Neuronal stem cell (in vitro differentiated cells): ENCODE data around the gene FOXP1.

Experiments used
- DNase-seq: peaks from one replicate; pipeline ENCODE4 v3.0.0-alpha.2; 2013; ENCODE audit warnings: low spot score
- H2AFZ ChIP-seq: one replicate; pipeline ENCODE4 v1.6.1; 2013; ENCODE audit warnings: mild to moderate bottlenecking, low read length, inconsistent platforms
- H2AK5ac ChIP-seq: 2 replicates; pipeline ENCODE4 v1.6.1; 2013; ENCODE audit warnings: low read depth, mild to moderate bottlenecking, inconsistent platforms, low read length, moderate library complexity, mixed read lengths
- H2BK120ac ChIP-seq: 2 replicates; pipeline ENCODE4 v1.6.1; 2013; ENCODE audit warnings: low read depth, mild to moderate bottlenecking, inconsistent platforms, low read length, moderate library complexity, mixed read lengths
- H2BK12ac ChIP-seq: one replicate; pipeline ENCODE4 v1.6.1; 2013; ENCODE audit warnings: low read length, inconsistent platforms
- H2BK15ac ChIP-seq: 2 replicates; pipeline ENCODE4 v1.6.1; 2013; ENCODE audit warnings: mild to moderate bottlenecking, low read length, inconsistent platforms, mixed read lengths
- H2BK5ac ChIP-seq: one replicate; pipeline ENCODE4 v1.6.1; 2013; ENCODE audit warnings: inconsistent platforms, mild to moderate bottlenecking, low read length, moderate library complexity
- H3K14ac ChIP-seq: one replicate; pipeline ENCODE4 v1.6.1; 2013; ENCODE audit warnings: low read length, inconsistent platforms
- H3K18ac ChIP-seq: 2 replicates; pipeline ENCODE4 v1.6.1; 2013; ENCODE audit warnings: low read length, inconsistent platforms
- H3K23ac ChIP-seq: 2 replicates; pipeline ENCODE4 v1.6.1; 2013; ENCODE audit warnings: low read depth, mild to moderate bottlenecking, mixed read lengths, low read length, inconsistent platforms; ENCODE audit not compliant: poor library complexity
- H3K27ac ChIP-seq: replicated peaks from 3 replicates; pipeline ENCODE4 v1.5.1; 2013; ENCODE audit warnings: low read length, inconsistent platforms
- H3K27me3 ChIP-seq, 3 experiments: 2 replicates each; pipeline ENCODE4 v1.6.1; 2013; ENCODE audit warnings: low read length in 3 of 3, mild to moderate bottlenecking in 2 of 3, inconsistent platforms in 1 of 3, low read depth in 1 of 3, mixed read lengths in 1 of 3, moderate library complexity in 1 of 3; ENCODE audit not compliant: control insufficient read depth in 3 of 3, insufficient read depth in 3 of 3
- H3K36me3 ChIP-seq, 2 donors: replicated peaks in 1 of 2; 2 replicates each; pipeline ENCODE4 v1.6.1; 2013; ENCODE audit warnings: low read length in 2 of 2; ENCODE audit not compliant: control insufficient read depth in 2 of 2, insufficient read depth in 2 of 2
- H3K4ac ChIP-seq: 2 replicates; pipeline ENCODE4 v1.6.1; 2013; ENCODE audit warnings: inconsistent platforms, mild to moderate bottlenecking, low read length, moderate library complexity
- H3K4me1 ChIP-seq, 2 donors: 1 replicate in 1 of 2; 2 replicates in 1 of 2; pipeline ENCODE4 v1.6.1; 2013; ENCODE audit warnings: low read length in 2 of 2, low read depth in 1 of 2; ENCODE audit not compliant: control insufficient read depth in 2 of 2, insufficient read depth in 1 of 2
- H3K4me2 ChIP-seq: one replicate; pipeline ENCODE4 v1.6.1; 2013; ENCODE audit warnings: mild to moderate bottlenecking, low read length, inconsistent platforms; ENCODE audit not compliant: insufficient read depth, poor library complexity, severe bottlenecking
- H3K4me3 ChIP-seq, 2 donors: 2 replicates each; pipeline ENCODE4 v1.5.1; 2013; ENCODE audit warnings: low read length in 2 of 2, mild to moderate bottlenecking in 2 of 2, inconsistent platforms in 1 of 2, moderate library complexity in 1 of 2
- H3K79me1 ChIP-seq: one replicate; pipeline ENCODE4 v1.6.1; 2013; ENCODE audit warnings: low read depth, mild to moderate bottlenecking, inconsistent platforms, low read length, moderate library complexity
- H3K9ac ChIP-seq: one replicate; pipeline ENCODE4 v1.6.1; 2013; ENCODE audit warnings: mild to moderate bottlenecking, low read depth, low read length, inconsistent platforms; ENCODE audit not compliant: poor library complexity
- H3K9me3 ChIP-seq, 2 donors: replicated peaks in 1 of 2; 2 replicates each; pipeline versions ENCODE3 to v1.6.1; 2013; ENCODE audit warnings: low read length in 2 of 2, mild to moderate bottlenecking in 2 of 2, inconsistent platforms in 1 of 2, low read depth in 1 of 2, mixed read lengths in 1 of 2, moderate library complexity in 1 of 2; ENCODE audit not compliant: control insufficient read depth in 2 of 2, insufficient read depth in 1 of 2
- H4K8ac ChIP-seq: one replicate; pipeline ENCODE4 v1.6.1; 2013; ENCODE audit warnings: low read depth, mild to moderate bottlenecking, inconsistent platforms, low read length, moderate library complexity
- H4K91ac ChIP-seq: one replicate; pipeline ENCODE4 v1.6.1; 2013; ENCODE audit warnings: low read length, low read depth, mild to moderate bottlenecking, inconsistent platforms; ENCODE audit not compliant: poor library complexity
- WGBS, 2 donors: extraction: QIAGEN DNeasy Blood & Tissue Kit; methylation state at CpG; one replicate each; pipeline ENCODE4 v1.1.7; 2013; ENCODE audit warnings: missing lambda C conversion rate in 2 of 2, mixed read lengths in 1 of 2; ENCODE audit not compliant: insufficient read length in 2 of 2, insufficient replicate concordance in 1 of 2; ENCODE audit errors: extremely low coverage in 2 of 2; 5-methylcytosine and 5-hydroxymethylcytosine counted together

The FOXP1 gene

GRCh38 chr3:71468311-71469137 lies 115.0 kb downstream of the FOXP1 start:
- H3K18ac ChIP-seq = no peak overlapping the region
- no peak overlapping the region for H3K14ac ChIP-seq
- no peak overlapping the region for H2AK5ac ChIP-seq
- no peak overlapping the region for H3K23ac ChIP-seq
- no peak overlapping the region for H3K4me3 ChIP-seq
- no peak overlapping the region for H4K91ac ChIP-seq
- no peak overlapping the region for H2BK120ac ChIP-seq
- WGBS, 2 donors = no CpG with 5 or more reads among the region's 12 CpGs
- H2AFZ ChIP-seq = no peak overlapping the region
- no peak overlapping the region for H2BK15ac ChIP-seq
- no peaks in the 10 kb centered on the region for H3K36me3 ChIP-seq
- H3K79me1 ChIP-seq = no peaks in the 10 kb centered on the region
- no peaks in the 10 kb centered on the region for H3K9me3 ChIP-seq
- no peak overlapping the region for H4K8ac ChIP-seq
- H3K4me1 ChIP-seq = peaks cover 0 to 8% of the 10 kb centered on the region in 2 donors
- no peak for DNase-seq
- no peak overlapping the region for H2BK5ac ChIP-seq
- no peak overlapping the region for H3K4me2 ChIP-seq
- no peak overlapping the region for H3K27ac ChIP-seq
- no peaks in the 10 kb centered on the region for H3K27me3 ChIP-seq
- H2BK12ac ChIP-seq = no peak overlapping the region
- H3K4ac ChIP-seq = no peak overlapping the region
- H3K9ac ChIP-seq = no peak overlapping the region

GRCh38 chr3:71466483-71466882 lies 117.0 kb downstream of the FOXP1 start:
- no peak overlapping the region for H3K18ac ChIP-seq
- no peak overlapping the region for H3K4me3 ChIP-seq

GRCh38 chr3:71465371-71466036 lies 118.0 kb downstream of the FOXP1 start:
- no peak overlapping the region for H3K4me3 ChIP-seq
- H3K14ac ChIP-seq = no peak overlapping the region
- no peak overlapping the region for H3K18ac ChIP-seq
- H3K27ac ChIP-seq = no peak overlapping the region
- no peak overlapping the region for H3K23ac ChIP-seq
- H3K9me3 ChIP-seq = no peaks in the 10 kb centered on the region
- H3K36me3 ChIP-seq = no peaks in the 10 kb centered on the region
- no CpG with 5 or more reads among the region's 13 CpGs for WGBS, 2 donors
- no peak overlapping the region for H3K4me2 ChIP-seq
- H2BK5ac ChIP-seq = no peak overlapping the region
- H4K91ac ChIP-seq = no peak overlapping the region
- H2BK120ac ChIP-seq = no peak overlapping the region
- H2BK15ac ChIP-seq = no peak overlapping the region
- no peak overlapping the region for H2BK12ac ChIP-seq
- H2AK5ac ChIP-seq = no peak overlapping the region
- no peak overlapping the region for H3K4ac ChIP-seq
- no peak overlapping the region for H2AFZ ChIP-seq
- no peaks in the 10 kb centered on the region for H3K27me3 ChIP-seq
- no peak overlapping the region for H3K9ac ChIP-seq
- H3K4me1 ChIP-seq = peaks cover 0 to 8% of the 10 kb centered on the region in 2 donors
- DNase-seq = no peak
- H3K79me1 ChIP-seq = no peaks in the 10 kb centered on the region
- no peak overlapping the region for H4K8ac ChIP-seq

More at GRCh38 chr3:71466483-71466882, 117.0 kb downstream of the FOXP1 start:
- no peak overlapping the region for H4K91ac ChIP-seq
- no CpG with 5 or more reads among the region's 10 CpGs for WGBS, 2 donors
- no peak overlapping the region for H3K27ac ChIP-seq
- no peak overlapping the region for H3K14ac ChIP-seq
- peaks cover 0 to 8% of the 10 kb centered on the region in 2 donors for H3K4me1 ChIP-seq
- H3K23ac ChIP-seq = no peak overlapping the region
- H3K4me2 ChIP-seq = no peak overlapping the region
- H2BK12ac ChIP-seq = no peak overlapping the region
- no peaks in the 10 kb centered on the region for H3K79me1 ChIP-seq
- no peak overlapping the region for H2BK5ac ChIP-seq
- H3K9ac ChIP-seq = no peak overlapping the region
- no peaks in the 10 kb centered on the region for H3K9me3 ChIP-seq
- no peak overlapping the region for H2AK5ac ChIP-seq
- H4K8ac ChIP-seq = no peak overlapping the region
- H2BK120ac ChIP-seq = no peak overlapping the region
- H3K27me3 ChIP-seq = no peaks in the 10 kb centered on the region
- no peak overlapping the region for H2BK15ac ChIP-seq
- no peak overlapping the region for H3K4ac ChIP-seq
- no peak overlapping the region for H2AFZ ChIP-seq
- DNase-seq = no peak
- H3K36me3 ChIP-seq = no peaks in the 10 kb centered on the region

GRCh38 chr3:71464613-71465012 lies 118.9 kb downstream of the FOXP1 start:
- no peak overlapping the region for H4K8ac ChIP-seq

More at GRCh38 chr3:71464613-71465012, 118.9 kb downstream of the FOXP1 start:
- H3K9me3 ChIP-seq = no peaks in the 10 kb centered on the region
- H3K27ac ChIP-seq = no peak overlapping the region
- no peak overlapping the region for H3K9ac ChIP-seq
- H3K14ac ChIP-seq = no peak overlapping the region
- no peaks in the 10 kb centered on the region for H3K79me1 ChIP-seq
- no peak overlapping the region for H2AK5ac ChIP-seq
- no peak overlapping the region for H3K23ac ChIP-seq
- H3K27me3 ChIP-seq = no peaks in the 10 kb centered on the region
- H2BK15ac ChIP-seq = no peak overlapping the region
- no peak overlapping the region for H3K4ac ChIP-seq
- no peak overlapping the region for H3K4me3 ChIP-seq
- DNase-seq = no peak
- peaks cover 0 to 8% of the 10 kb centered on the region in 2 donors for H3K4me1 ChIP-seq
- no peak overlapping the region for H2BK120ac ChIP-seq
- no CpG with 5 or more reads among the region's 2 CpGs for WGBS, 2 donors
- H3K4me2 ChIP-seq = no peak overlapping the region
- no peak overlapping the region for H3K18ac ChIP-seq
- H2BK12ac ChIP-seq = no peak overlapping the region
- no peak overlapping the region for H4K91ac ChIP-seq
- H2BK5ac ChIP-seq = no peak overlapping the region
- no peak overlapping the region for H2AFZ ChIP-seq
- H3K36me3 ChIP-seq = no peaks in the 10 kb centered on the region
